Panc1 (cell line): ENCODE results near the gene MLLT3.

ENCODE experiments used
- CTCF ChIP-seq: fragments of 450-650 bp; IDR thresholded peaks from 2 replicates; pipeline ENCODE4 v1.5.1; 2017; ENCODE audit warnings: mild to moderate bottlenecking
- POLR2AphosphoS5 ChIP-seq: IDR thresholded peaks from 2 replicates; pipeline ENCODE4 v1.6.1; 2012; ENCODE audit warnings: mild to moderate bottlenecking, low read depth, low read length, moderate library complexity
- REST ChIP-seq, 2 experiments: IDR thresholded peaks; 2 replicates each; pipeline ENCODE4 v1.6.1; 2011 to 2012; ENCODE audit warnings: low read depth in 2 of 2, control low read depth in 1 of 2, low read length in 1 of 2, mild to moderate bottlenecking in 1 of 2, moderate library complexity in 1 of 2; ENCODE audit not compliant: insufficient read depth in 1 of 2
- SIN3A ChIP-seq: IDR thresholded peaks from 2 replicates; pipeline ENCODE4 v1.6.1; 2012; ENCODE audit warnings: low read depth, mild to moderate bottlenecking, low read length, moderate library complexity, borderline replicate concordance; ENCODE audit not compliant: insufficient read depth
- TCF7L2 ChIP-seq: IDR thresholded peaks from 2 replicates; pipeline ENCODE4 v1.6.1; 2011; ENCODE audit warnings: mild to moderate bottlenecking, low read depth, low read length, inconsistent platforms

- TF ChIP-seq CTCF (no peak), SIN3A (no peak), REST (IDR thresholded peaks at IDR 0.05; ENCODE audit: insufficient read depth in 1 of 2, low read depth in 2 of 2, low read length in 1 of 2) (no peak), POLR2AphosphoS5 (no peak), TCF7L2 (no peak)
These were observed 321.7 kb downstream of the MLLT3 start for GRCh38 chr9:20300430-20301115.
